ENCODE measurements around the gene MDC1. TPM values are rescaled to one million over a fixed set of nuclear protein-coding genes. Genes with fewer than 3 reads are reported as not detected.

MDC1 gene
- total RNA-seq, 1 donor from 2014 or later: 93.3 TPM

DNA sequence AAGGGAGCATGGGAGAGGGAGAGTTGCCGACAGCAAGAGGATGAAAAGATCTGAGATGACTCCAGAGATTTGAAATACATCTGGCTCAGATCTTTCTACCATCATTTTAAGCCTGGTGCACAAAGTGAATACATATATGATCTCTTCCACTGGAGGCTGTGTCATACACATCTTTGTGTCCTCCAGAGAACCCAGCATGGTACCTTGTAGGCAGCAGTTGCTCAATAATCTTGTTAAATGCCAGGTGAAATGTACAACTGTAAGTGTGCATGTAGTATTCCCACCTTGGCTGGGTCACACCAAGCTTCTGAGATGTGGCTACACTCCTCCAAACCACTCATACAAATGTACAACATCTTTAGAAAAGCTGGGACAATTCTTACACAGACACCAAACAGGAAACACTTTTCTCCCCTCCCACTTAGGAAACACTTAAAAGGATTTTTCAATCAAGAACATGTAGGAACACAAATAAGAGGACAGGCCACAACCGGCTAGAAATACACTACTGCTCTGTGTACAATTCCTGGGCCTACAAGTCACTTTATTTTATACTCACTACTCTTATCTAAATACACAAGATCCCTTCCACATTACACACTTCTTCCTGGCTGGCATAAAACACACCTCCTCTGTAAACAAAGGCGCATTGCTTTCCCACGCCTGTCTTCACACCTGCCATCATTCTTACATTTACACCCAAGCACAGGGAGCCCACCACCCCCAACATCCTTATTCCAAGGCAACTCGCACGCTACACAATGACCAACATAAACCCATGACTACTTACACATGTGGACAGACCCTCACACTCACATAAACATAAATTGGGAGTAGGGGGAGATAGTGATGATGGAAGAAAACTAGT is 31.1 kb upstream of the MDC1 start:
- intact Hi-C loops (cut with micrococcal nuclease): no loop called here

DNA sequence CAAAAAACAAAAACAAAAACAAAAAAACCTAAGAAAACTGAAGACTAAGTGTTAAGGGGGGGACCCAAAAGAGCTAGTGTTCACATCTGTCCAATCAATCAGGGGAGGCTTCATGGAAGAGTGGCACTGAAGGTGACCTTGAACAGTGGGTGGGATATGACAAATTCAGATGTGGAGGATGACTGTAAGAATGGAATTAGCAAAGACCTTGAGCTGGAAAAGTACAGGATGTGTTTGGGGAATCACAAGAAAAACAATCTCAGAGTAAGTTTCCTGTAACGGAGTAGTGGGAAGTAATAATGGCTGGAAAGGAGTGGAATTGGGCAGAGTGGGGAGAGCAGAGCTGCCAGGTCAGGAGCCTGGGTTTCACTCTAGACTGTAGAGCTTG is 30.2 kb upstream of the MDC1 start:
- intact Hi-C loops (cut with micrococcal nuclease): no loop called here

DNA sequence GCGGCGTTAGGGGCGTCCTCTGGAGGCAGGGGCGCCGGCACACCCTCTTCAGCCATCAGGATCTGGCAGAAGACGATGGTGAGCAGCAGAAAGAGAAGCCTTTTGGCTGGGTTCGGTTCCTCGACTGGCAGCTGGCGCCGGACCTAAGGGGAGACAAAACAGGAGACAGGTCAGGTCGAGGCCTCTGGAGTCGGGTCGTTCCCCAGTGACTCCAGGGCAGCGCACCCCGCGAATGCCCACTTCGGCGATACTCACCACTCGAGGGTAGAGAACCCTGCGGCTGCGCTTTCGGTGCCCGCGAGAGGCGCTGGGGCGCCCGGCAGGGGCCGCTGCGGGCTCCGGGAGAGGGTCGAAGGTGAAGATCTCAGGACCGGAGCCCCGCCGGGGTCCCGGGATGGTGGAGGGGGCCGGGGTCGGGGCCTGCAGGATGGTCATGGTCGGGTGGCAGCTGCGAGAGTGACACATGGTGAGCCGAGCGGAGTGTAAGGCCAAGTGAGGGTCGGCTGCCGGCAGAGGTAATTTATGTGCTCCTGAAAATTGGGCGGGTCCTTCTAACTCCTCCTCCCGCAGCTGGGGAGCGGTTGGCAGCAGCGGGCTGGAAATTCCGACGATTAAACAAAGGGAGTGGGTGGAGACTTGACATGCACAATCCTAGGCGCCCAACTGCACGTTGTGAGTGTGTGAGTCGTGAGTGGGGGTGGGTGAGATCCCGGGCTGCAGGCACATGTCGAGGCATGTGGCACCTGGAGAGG is 27.1 kb upstream of the MDC1 start, which contains the start of gene IER3:
Gene IER3, minus strand, starts transcription at position 494 of the 752 bp plus-strand sequence. Its CDS starts 29 bp downstream, at position 465.
- intact Hi-C loops (cut with micrococcal nuclease): loop anchor here (1.0 to 5.0 kb wide), 8 partner anchors 23 to 343 kb away; partner anchors contain the start of genes GNL1, GTF2H4, MRPS18B and PPP1R10

- intact Hi-C loops (cut with micrococcal nuclease): loop anchor here (1.0 to 5.0 kb wide), 10 partner anchors 24 to 344 kb away; partner anchors contain the start of genes GNL1, GTF2H4, MRPS18B and PPP1R10
Measured at GRCh38 chr6:30743099-30744053, 26.3 kb upstream of the MDC1 start.

- intact Hi-C loops (cut with micrococcal nuclease): loop anchor here (1.0 to 5.0 kb wide), 5 partner anchors 20 to 185 kb away; partner anchors contain the start of genes GNL1, MRPS18B, PPP1R10 and PRR3
Measured at GRCh38 chr6:30742316-30743098, 25.4 kb upstream of the MDC1 start, which contains the start of gene FLOT1. FLOT1 (minus strand) TSS chr6:30742687; CDS start chr6:30742189, 498 bp downstream.

GRCh38 chr6:30741789-30742315 is 24.8 kb upstream of the MDC1 start:
- intact Hi-C loops (cut with micrococcal nuclease): loop anchor here (1.0 to 5.0 kb wide), 4 partner anchors 20 to 185 kb away; partner anchors contain the start of genes GNL1, MRPS18B, PPP1R10 and PRR3

- intact Hi-C loops (cut with micrococcal nuclease): loop anchor here (5.0 kb wide), 2 partner anchors 124 to 184 kb away; partner anchors contain the start of genes GNL1, MRPS18B, PPP1R10 and PRR3
Measured at GRCh38 chr6:30741063-30741779, 24.1 kb upstream of the MDC1 start.

- intact Hi-C loops (cut with micrococcal nuclease): loop anchor here (5.0 kb wide), 2 partner anchors 123 to 183 kb away; partner anchors contain the start of genes GNL1, MRPS18B, PPP1R10 and PRR3
Measured at GRCh38 chr6:30740540-30740870, 23.4 kb upstream of the MDC1 start.

DNA sequence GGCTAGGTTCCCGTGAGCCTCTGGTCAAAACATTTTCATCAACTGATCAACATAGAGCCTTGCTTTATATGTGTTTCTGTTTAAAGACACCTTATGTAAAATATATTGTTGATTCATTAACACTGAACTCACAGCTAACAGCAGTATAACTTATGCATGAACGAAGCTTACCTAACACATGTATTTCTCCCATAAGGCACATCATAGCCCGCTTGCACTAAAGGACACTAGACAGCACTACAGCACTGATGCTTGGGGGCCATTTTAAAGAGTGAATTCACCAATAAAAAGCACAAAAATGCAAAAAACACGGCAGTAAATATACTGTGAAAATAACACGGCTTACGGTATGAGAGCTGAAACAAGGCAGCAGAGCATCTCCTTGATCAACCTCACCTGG is 21.5 kb upstream of the MDC1 start:
- intact Hi-C loops (cut with micrococcal nuclease): loop anchor here (5.0 kb wide), 1 partner anchor 526 kb away; the partner anchor contains the start of gene TRIM26

DNA sequence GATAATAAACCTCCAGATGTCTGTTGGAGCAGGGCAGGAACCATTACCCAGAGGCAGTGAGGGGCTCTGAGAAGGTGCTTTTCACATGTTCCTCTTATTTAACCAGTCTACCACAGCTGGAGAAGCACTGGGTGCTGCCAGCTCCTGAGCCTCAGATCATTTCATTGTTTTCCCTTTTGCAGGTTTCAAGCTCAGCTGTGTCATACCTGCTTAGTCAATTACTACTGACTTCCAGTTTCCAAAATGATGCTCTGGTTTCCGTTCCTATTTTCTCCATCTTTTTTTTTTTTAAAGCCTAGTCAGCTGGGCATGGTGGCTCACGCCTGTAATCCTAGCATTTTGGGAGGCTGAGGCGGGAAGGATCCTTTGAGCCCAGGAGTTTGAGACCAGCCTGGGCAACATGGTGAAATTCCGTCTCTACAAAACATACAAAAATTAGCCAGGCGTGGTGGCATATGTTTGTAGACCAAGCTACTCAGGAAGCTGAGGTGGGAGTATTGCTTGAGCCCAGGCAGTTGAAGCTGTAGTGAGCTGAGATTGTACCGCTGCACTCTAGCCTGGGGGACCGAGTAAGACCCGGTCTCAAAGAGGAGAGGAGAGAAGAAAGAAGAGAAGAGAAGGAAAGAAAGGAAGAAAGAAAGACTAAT is 18.7 kb upstream of the MDC1 start:
- intact Hi-C loops (cut with micrococcal nuclease): loop anchor here (2.0 to 5.0 kb wide), 3 partner anchors 81 to 523 kb away; partner anchors contain the start of genes DDR1 and TRIM26

- intact Hi-C loops (cut with micrococcal nuclease): no loop called here
Measured at GRCh38 chr6:30732237-30732943, 15.3 kb upstream of the MDC1 start.

DNA sequence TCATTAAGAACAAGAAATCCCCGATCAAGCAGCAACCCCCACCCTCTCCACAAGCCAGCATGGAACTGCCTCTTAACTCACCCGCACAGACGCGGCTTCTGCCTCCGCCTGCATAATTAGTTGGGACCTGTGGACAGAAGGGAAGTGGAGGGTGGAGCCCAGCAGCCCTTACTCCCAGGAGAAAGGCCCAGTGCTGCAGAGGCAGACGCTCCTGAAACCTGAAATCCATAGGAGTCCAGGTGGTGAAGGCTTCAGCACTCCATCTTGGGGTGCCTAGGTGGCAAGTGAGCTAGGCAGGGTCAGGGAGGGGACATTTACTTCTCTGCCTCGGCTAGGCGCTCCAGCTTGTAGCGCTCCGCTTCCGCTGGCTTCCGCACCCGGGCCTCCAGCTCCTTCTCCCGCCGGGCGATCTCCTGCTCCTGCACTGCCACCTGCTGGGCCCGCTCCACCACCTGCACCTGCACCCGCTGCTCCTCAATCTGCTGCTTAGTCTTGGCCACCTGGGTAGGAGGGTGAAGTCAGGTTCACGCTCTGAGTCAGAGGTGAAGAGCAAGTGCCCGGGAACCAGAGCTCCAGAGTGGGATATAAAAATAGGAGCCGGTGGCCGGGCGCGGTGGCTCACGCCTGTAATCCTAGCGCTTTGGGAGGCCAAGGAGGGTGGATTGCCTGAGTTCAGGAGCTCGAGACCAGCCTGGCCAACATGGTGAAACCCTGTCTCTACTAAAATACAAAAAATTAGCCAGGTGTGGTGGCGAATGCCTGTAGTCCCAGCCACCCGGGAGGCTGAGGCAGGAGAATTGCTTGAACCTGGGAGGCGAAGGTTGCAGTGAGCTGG is 13.7 kb upstream of the MDC1 start:
- intact Hi-C loops (cut with micrococcal nuclease): loop anchor here (1.0 to 2.0 kb wide), 3 partner anchors 9 to 190 kb away; partner anchors contain the start of gene ATAT1

DNA sequence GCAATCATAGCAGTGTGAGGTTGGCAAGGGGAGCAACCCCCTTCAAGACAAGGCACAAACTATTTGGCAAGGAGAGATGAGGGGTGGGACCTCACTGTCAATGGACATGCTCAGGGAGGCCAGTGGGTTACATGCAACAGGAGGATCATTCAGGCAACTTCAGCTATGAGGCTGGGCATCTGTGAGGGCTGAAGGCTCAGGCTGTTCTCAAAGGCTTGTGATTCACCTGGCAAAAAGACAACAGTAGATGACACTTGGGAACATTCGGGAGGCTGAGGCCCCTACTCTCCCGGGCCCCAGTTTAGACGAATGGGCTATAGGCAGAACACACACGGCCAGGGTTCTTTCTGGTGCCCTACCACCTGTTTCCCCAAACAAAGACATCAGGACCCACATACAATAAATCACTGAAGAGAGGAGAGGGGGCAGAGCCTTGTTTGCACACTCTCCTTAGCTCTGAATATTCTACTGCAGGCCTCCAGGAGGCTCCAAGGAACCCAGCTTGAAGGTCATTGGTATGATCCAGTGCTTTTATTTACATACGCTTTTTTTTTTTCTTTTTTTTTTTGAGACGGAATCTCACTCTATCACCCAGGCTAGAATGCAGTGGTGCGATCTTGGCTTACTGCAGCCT is 11.0 kb upstream of the MDC1 start:
- intact Hi-C loops (cut with micrococcal nuclease): loop anchor here (10.0 kb wide), 1 partner anchor 763 kb away; no protein-coding TSS in a partner anchor

DNA sequence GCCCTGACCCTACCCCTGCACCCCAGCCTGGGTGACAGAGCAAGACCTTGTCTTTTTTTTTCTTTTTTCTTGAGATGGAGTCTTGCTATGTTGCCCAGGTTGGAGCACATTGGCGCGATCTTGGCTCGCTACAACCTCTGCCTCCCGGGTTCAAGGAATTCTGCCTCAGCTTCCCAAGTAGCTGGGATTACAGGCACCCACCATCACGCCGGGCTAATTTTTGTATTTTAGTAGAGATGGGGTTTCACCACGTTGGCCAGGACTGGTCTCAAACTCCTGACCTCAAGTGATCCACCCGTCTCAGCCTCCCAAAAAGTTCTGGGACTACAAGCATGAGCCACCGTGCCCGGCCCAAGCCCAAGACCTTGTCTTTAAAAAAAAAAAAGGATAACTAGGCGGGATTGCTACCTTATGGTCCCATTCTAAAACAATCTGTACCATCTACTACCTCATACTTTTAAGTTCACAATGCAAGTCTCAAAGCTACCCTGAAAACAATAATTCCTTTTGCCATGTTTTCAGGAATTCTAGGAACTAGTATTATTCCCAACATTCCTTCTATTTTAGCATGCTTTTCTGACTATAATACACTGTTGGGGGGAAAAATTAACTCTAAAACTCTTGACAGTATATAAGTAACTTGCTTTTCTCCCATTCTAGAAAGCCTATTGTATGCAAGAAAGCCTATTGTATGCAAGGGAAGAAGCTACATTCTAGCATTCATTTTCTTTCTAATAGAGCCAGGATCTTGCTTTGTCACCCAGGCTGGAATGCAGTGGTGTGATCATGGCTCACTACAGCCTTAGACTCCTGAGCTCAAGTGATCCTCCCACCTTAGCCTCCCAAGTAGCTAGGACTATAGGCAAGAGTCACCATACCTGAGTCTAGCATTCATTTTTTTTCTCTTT is 9.7 kb upstream of the MDC1 start:
- intact Hi-C loops (cut with micrococcal nuclease): loop anchor here (10.0 kb wide), 1 partner anchor 762 kb away; no protein-coding TSS in a partner anchor
